Measurements from ENCODE around the gene ADD2. TPM values are rescaled to one million over a fixed set of nuclear protein-coding genes. Genes with fewer than 3 reads are reported as not detected.
"Not testable (repeated sequence)": the region's sequence is repeated elsewhere in the genome, so short reads cannot be mapped to it uniquely, and the experiment has no call there.

The ADD2 gene
- total RNA-seq, 1 experiment from 2014 or later, result 63.9 TPM

- no peak overlapping the region for H3K4me3 ChIP-seq (ENCODE audit: insufficient read depth, low read depth, low read length)
- H3K27me3 ChIP-seq (ENCODE audit: control insufficient read depth, insufficient read depth, low read length), result no peaks in the 10 kb centered on the region
- H3K36me3 ChIP-seq (replicated peaks; ENCODE audit: control insufficient read depth, insufficient read depth, low read length), result no peaks in the 10 kb centered on the region
- no peak for DNase-seq
Measured at GRCh38 chr2:70750320-70750719, 17.7 kb downstream of the ADD2 start.

GRCh38 chr2:70748002-70748784 lies 19.8 kb downstream of the ADD2 start:
- H3K27me3 ChIP-seq (ENCODE audit: control insufficient read depth, insufficient read depth, low read length), result no peaks in the 10 kb centered on the region
- H3K36me3 ChIP-seq (replicated peaks; ENCODE audit: control insufficient read depth, insufficient read depth, low read length), result no peaks in the 10 kb centered on the region
- no peak for DNase-seq
- H3K4me3 ChIP-seq (ENCODE audit: insufficient read depth, low read depth, low read length), result no peak overlapping the region

- no peaks in the 10 kb centered on the region for H3K36me3 ChIP-seq (replicated peaks; ENCODE audit: control insufficient read depth, insufficient read depth, low read length)
- no peak overlapping the region for H3K4me3 ChIP-seq (ENCODE audit: insufficient read depth, low read depth, low read length)
- no peaks in the 10 kb centered on the region for H3K27me3 ChIP-seq (ENCODE audit: control insufficient read depth, insufficient read depth, low read length)
- no peak for DNase-seq
Measured at GRCh38 chr2:70747284-70747683, 20.7 kb downstream of the ADD2 start.

GRCh38 chr2:70746094-70746974 lies 21.7 kb downstream of the ADD2 start:
- H3K27me3 ChIP-seq (ENCODE audit: control insufficient read depth, insufficient read depth, low read length), result no peaks in the 10 kb centered on the region
- DNase-seq, result no peak
- H3K4me3 ChIP-seq (ENCODE audit: insufficient read depth, low read depth, low read length), result no peak overlapping the region

GRCh38 chr2:70745276-70745825 lies 22.6 kb downstream of the ADD2 start:
- no peaks in the 10 kb centered on the region for H3K27me3 ChIP-seq (ENCODE audit: control insufficient read depth, insufficient read depth, low read length)
- DNase-seq, result no peak
- H3K36me3 ChIP-seq (replicated peaks; ENCODE audit: control insufficient read depth, insufficient read depth, low read length), result no peaks in the 10 kb centered on the region
- H3K4me3 ChIP-seq (ENCODE audit: insufficient read depth, low read depth, low read length), result no peak overlapping the region

More at GRCh38 chr2:70746094-70746974, 21.7 kb downstream of the ADD2 start:
- no peaks in the 10 kb centered on the region for H3K36me3 ChIP-seq (replicated peaks; ENCODE audit: control insufficient read depth, insufficient read depth, low read length)

GRCh38 chr2:70744397-70744796 lies 23.6 kb downstream of the ADD2 start:
- no peak for DNase-seq
- H3K36me3 ChIP-seq (replicated peaks; ENCODE audit: control insufficient read depth, insufficient read depth, low read length), result no peaks in the 10 kb centered on the region

GRCh38 chr2:70743677-70744076 lies 24.3 kb downstream of the ADD2 start:
- DNase-seq, result no peak
- no peaks in the 10 kb centered on the region for H3K27me3 ChIP-seq (ENCODE audit: control insufficient read depth, insufficient read depth, low read length)
- H3K36me3 ChIP-seq (replicated peaks; ENCODE audit: control insufficient read depth, insufficient read depth, low read length), result no peaks in the 10 kb centered on the region
- H3K4me3 ChIP-seq (ENCODE audit: insufficient read depth, low read depth, low read length), result no peak overlapping the region

More at GRCh38 chr2:70744397-70744796, 23.6 kb downstream of the ADD2 start:
- Histone ChIP-seq H3K4me3 (ENCODE audit: insufficient read depth, low read depth, low read length) (no peak overlapping the region), H3K27me3 (ENCODE audit: control insufficient read depth, insufficient read depth, low read length) (no peaks in the 10 kb centered on the region)

GRCh38 chr2:70743068-70743467 lies 24.9 kb downstream of the ADD2 start:
- DNase-seq, result no peak

GRCh38 chr2:70739492-70739891 lies 28.5 kb downstream of the ADD2 start:
- H3K27me3 ChIP-seq (ENCODE audit: control insufficient read depth, insufficient read depth, low read length); H3K36me3 ChIP-seq (replicated peaks; ENCODE audit: control insufficient read depth, insufficient read depth, low read length); H3K4me3 ChIP-seq (ENCODE audit: insufficient read depth, low read depth, low read length); DNase-seq: not testable (repeated sequence)

More at GRCh38 chr2:70743068-70743467, 24.9 kb downstream of the ADD2 start:
- Histone ChIP-seq H3K36me3 (replicated peaks; ENCODE audit: control insufficient read depth, insufficient read depth, low read length) (no peaks in the 10 kb centered on the region), H3K4me3 (ENCODE audit: insufficient read depth, low read depth, low read length) (no peak overlapping the region), H3K27me3 (ENCODE audit: control insufficient read depth, insufficient read depth, low read length) (no peaks in the 10 kb centered on the region)

GRCh38 chr2:70738159-70738558 lies 29.8 kb downstream of the ADD2 start:
- DNase-seq, result no peak
- no peaks in the 10 kb centered on the region for H3K27me3 ChIP-seq (ENCODE audit: control insufficient read depth, insufficient read depth, low read length)
- H3K36me3 ChIP-seq (replicated peaks; ENCODE audit: control insufficient read depth, insufficient read depth, low read length), result no peaks in the 10 kb centered on the region
- no peak overlapping the region for H3K4me3 ChIP-seq (ENCODE audit: insufficient read depth, low read depth, low read length)

GRCh38 chr2:70735071-70735470 lies 32.9 kb downstream of the ADD2 start:
- H3K4me3 ChIP-seq (ENCODE audit: insufficient read depth, low read depth, low read length), result no peak overlapping the region

GRCh38 chr2:70733646-70734180 lies 34.3 kb downstream of the ADD2 start:
- DNase-seq, result no peak
- no peak overlapping the region for H3K4me3 ChIP-seq (ENCODE audit: insufficient read depth, low read depth, low read length)
- H3K27me3 ChIP-seq (ENCODE audit: control insufficient read depth, insufficient read depth, low read length), result no peaks in the 10 kb centered on the region
- H3K36me3 ChIP-seq (replicated peaks; ENCODE audit: control insufficient read depth, insufficient read depth, low read length), result no peaks in the 10 kb centered on the region

More at GRCh38 chr2:70735071-70735470, 32.9 kb downstream of the ADD2 start:
- no peaks in the 10 kb centered on the region for H3K36me3 ChIP-seq (replicated peaks; ENCODE audit: control insufficient read depth, insufficient read depth, low read length)
- DNase-seq, result no peak
- H3K27me3 ChIP-seq (ENCODE audit: control insufficient read depth, insufficient read depth, low read length), result no peaks in the 10 kb centered on the region

GRCh38 chr2:70732766-70733645 lies 35.0 kb downstream of the ADD2 start:
- DNase-seq, result no peak
- no peaks in the 10 kb centered on the region for H3K27me3 ChIP-seq (ENCODE audit: control insufficient read depth, insufficient read depth, low read length)
- H3K36me3 ChIP-seq (replicated peaks; ENCODE audit: control insufficient read depth, insufficient read depth, low read length), result no peaks in the 10 kb centered on the region
- H3K4me3 ChIP-seq (ENCODE audit: insufficient read depth, low read depth, low read length), result no peak overlapping the region

- Histone ChIP-seq H3K36me3 (replicated peaks; ENCODE audit: control insufficient read depth, insufficient read depth, low read length) (no peaks in the 10 kb centered on the region; the same call in 1 of the 2 replicates), H3K4me3 (ENCODE audit: insufficient read depth, low read depth, low read length) (no peak overlapping the region), H3K27me3 (ENCODE audit: control insufficient read depth, insufficient read depth, low read length) (no peaks in the 10 kb centered on the region)
- no peak for DNase-seq
Measured at GRCh38 chr2:70730730-70731129, 37.3 kb downstream of the ADD2 start.
